Stimulated activated CD4-positive, alpha-beta T cell treated with anti-CD3 and anti-CD28 coated beads, Interleukin-12 subunit alpha, Interleukin-12 subunit beta, amount 100 ng/mL, for 48 hours (primary cell): ENCODE data around the gene LGR6.
"Not testable (repeated sequence)": the region's sequence is repeated elsewhere in the genome, so short reads cannot be mapped to it uniquely, and the experiment has no call there.

ENCODE experiments used
- DNase-seq, 3 donors: peaks; one replicate each; pipeline ENCODE4 v3.0.0-alpha.2; 2020; ENCODE audit warnings: low read depth in 2 of 3, low spot score in 1 of 3

LGR6 gene

DNA sequence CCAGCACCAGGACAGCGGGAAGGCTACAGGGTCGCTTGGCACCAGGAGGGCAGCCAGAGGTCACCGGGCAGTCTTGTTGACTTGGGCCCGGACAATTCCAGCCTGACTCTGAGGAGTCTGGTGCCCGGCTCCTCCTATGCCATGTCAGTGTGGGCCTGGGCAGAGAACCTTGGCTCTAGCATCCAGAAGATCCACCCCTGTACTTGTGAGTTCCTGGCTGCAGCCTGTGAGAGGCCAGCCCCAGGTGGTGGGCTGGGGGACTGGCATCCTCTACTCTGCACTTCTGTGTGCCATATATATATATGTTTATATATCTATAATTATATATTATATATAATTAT, 21.6 kb upstream of the LGR6 start:
- DNase-seq = no peak

DNA sequence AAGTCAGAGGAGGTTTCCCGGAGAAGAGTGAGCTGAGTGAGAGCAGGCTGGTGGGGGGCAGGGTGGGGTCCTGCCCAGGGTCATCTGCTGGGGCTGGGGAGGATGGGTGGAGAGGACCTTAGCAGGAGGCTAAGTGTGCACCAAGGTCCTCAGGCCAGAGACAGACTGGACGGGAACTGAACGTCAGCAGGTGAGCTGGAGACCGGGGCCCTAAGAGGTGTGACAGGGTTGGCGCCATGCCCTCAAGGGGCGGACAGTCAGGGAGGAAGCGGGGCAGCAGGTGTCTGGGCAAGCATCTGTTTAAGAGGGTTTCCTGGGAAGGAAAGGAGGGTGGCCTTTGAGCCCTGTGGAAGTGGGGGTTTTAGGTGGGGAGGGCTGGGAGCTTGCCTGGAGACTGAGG, 19.6 kb upstream of the LGR6 start:
- no peak for DNase-seq

DNA sequence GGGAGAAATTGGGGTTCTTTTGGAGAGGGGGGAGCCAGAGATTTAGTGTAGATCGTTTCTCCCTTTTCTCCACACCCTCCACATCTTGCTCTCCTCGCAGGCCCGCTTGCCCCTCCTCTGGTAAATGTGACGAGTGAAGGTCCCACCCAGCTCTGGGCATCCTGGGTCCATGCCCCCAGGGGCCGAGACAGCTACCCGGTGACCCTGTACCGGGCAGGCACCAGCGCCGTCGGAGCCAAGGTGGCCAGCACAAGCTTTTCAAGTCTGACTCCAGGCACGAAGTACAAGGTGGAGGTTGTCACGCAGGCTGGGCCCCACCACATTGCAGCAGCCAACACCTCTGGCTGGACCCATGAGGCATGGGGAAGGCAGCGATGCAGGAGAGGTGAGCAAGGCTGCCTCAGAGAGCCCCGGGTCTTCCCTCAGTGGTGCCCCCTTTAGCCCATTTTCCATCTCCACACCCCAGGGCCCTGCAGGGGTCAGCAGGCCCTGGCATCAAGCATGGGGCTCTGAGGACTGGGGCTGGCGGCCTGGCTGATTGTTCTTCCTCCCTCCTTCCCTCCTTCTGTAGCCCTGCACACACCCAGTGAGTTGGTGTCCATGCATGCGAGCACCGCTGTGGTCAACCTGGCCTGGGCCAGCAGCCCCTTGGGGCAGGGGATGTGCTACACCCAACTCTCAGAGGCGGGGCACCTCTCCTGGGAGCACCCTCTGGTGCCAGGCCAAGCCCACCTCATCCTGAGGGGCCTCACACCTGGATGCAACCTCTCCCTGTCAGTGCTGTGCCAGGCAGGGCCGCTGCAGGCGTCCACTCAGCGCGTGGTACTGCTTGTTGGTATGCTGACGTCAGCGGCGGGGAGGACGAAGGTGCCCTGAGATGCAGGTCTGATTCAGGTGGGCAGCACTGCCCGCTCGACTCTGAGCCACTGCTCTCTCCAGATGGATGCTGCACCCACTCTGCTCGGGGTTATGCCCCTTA, 16.4 kb upstream of the LGR6 start:
- DNase-seq = no peak

DNA sequence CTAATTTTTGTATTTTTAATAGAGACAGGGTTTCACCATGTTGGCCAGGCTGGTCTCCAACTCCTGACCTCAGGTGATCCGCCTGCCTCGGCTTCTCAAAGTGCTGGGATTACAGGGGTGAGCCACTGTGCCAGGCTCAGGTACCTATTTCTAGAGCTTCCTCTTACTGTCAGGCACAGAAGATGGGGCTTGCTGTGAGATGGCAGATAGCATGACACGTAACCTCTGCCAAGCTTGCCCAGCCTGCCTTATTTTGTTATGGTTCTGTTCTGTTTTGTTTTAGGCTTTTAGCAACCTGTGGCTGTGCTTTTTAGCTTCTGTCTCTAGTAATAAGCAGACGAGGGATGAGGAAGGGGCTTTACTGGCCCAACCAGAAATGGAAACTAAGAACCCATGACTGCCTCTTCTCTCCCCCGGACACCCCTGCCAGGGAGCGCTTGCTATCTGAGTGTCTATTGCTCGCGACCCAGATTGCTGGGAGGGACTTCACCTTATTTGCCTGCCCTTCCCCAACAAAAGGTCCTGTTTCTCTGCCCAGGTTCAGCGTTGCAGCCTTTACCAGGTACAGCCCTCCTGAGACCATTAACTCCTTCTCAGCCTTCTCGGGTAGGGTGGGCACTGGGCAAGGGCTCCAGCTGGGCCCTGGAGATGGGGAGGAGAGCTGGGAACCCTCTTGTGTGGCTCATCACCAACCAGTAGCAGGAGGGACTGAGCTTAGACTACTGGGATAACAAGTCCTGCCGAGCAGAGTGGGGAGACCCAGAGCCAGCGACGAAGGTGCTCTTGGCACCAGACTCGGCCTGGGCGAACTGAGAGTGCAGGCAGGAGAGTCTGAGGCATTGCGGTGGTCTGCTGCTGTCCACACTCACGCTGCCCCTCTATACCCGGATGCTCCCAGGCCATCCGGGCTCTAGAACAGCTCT, 13.5 kb upstream of the LGR6 start:
- DNase-seq = no peak

DNA sequence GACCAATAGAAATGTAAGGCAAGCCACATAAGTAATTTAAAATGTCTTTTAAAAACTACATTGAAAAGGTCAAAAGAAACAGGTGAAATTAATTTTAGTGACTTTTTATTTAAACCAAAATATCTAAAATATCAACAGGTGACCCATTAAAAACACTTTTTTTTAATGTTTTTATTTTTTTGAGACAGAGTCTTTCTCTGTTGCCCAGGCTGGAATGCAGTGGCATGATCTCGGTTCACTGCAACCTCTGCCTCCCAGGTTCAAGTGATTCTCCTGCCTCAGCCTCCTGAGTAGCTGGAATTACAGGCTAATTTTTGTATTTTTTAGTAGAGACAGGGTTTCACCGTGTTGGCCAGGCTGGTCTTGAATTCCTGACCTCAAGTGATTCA, 12.9 kb upstream of the LGR6 start:
- DNase-seq = not testable (repeated sequence)

DNA sequence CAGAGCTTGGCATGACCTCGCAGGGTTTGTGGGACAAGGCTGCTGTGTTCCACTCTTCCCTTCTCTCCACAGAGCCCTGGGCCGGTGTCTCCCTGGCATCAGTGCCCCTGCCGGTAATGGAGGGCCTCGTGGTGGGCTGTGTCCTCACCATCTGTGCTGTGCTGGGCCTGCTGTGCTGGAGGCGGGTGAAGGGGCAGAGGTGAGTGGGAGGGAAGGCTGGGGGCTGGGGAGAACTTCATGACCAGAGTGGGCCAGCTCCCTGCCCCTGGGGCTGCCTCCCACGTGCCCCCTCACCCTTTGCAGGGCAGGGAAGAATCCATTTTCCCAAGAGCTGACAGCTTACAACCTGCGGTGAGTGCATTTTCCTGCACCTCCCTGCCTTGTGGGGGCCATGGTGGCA, 12.0 kb upstream of the LGR6 start:
- DNase-seq = no peak

DNA sequence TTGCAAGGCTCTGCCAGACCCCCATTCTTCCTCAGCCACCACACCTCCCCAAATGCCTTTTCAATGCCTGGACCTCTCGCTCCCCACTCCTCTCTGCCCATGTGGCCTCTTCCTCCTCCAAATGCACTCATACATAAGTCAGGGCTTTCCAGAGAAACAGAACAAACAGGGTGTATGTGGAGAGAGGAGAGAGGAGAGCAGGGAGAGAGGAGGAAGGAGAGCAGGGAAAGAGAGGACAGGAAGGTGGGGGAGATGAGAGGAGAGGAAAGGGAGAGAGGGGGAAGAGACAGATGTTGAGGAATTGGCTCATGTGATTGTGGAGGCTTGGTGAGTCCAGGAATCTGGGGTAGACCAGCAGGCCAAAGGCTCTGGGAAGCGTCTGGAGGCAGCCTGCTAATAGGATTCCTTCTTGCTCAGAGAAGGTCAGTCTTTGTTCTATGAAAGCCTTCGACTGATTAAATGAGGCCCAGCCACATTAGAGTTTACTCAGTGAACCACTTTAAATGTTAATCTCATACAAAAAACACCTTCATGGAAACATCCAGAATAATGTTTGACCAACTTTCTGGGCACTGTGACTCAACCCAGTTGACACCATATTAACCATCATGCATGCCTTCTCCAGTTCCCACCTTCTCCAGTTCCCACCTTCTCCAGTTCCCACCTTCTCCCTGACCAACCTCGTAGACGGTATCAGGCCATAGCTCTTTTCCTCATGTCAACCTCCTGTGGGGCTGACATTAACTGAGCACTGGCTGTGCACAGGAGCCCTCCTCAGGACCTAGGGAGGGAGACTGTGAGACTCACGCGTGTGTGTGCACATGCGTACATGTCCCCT, 11.3 kb upstream of the LGR6 start:
- DNase-seq = no peak

DNA sequence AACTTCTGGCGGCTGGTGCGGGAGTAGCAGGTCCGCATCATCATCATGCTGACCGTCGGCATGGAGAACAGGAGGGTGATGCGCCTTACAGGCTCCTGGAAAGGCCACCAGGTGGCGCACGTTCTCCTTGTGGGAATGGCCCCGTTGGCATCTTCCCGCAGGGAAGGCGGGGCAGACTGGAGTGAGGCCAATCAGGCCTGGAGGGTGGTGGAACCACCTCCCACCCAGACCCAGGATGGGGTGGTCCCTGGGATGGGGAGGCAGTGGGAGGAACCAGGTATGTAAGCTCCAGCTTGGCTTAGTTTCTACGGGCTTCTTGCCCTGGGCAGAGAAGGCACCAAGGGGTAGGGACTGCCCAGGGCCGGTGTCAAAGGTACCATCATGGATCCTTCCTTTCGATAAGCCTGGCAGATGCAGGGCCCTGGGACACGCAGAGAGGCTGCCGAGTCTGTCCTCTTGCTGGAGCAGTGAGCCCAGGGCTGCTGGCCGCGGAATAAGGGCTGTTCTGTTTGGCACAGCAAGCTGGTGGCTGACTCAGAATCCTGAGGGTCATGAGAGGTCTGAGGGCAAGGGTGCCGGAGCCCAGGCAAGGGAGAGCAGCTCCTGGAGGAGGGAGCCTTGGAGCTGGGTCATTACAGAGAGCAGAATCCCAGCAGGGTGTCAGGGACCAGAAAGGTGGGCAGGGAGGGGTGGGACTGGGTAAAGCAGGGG, 8.7 kb upstream of the LGR6 start:
- peak; percentile 58 to 80 (median 60) for DNase-seq

DNA sequence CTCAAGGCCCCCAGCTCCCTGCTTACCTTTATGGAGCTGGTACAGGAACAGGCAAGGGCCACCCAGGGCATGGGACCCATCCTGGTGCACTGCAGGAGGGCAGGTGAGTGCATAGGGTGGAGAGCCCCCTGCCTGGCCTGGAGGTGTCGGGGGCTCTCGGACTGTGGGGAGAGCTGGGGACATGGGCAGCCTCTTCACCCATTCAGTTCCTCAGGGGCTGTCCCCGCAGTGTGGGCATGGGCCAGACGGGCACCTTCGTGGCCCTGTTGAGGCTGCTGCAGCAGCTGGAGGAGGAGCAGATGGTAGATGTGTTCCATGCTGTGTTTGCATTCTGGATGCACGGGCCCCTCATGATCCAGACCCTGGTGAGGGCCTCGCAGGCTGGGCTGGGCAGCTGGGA, 7.3 kb upstream of the LGR6 start:
- DNase-seq = no peak

DNA sequence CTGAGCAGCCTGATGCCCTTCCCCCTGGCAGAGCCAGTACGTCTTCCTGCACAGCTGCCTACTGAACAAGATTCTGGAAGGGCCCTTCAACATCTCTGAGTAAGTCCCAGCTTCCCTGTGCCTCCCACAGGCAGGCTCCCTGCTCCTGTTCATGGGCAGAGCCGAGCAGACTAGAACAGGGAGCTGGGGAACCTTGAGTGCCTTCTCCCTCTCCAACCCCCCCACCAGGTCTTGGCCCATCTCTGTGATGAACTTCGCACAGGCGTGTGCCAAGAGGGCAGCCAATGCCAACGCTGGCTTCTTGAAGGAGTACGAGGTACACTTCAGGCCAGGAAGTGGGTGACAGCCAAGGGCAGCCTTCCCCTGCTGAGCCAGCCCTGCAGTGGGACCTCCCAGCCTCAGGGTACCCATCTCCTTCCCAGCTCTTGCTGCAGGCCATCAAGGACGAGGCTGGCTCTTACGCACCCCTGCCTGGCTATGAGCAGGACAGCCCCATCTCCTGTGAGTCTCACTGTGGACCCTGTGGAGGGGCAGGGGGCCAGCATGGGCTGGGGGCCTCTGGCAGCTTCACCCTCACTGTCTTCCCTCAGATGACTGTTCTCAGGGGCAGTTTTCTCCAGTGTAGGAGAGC, 6.4 kb upstream of the LGR6 start:
- DNase-seq = no peak

DNA sequence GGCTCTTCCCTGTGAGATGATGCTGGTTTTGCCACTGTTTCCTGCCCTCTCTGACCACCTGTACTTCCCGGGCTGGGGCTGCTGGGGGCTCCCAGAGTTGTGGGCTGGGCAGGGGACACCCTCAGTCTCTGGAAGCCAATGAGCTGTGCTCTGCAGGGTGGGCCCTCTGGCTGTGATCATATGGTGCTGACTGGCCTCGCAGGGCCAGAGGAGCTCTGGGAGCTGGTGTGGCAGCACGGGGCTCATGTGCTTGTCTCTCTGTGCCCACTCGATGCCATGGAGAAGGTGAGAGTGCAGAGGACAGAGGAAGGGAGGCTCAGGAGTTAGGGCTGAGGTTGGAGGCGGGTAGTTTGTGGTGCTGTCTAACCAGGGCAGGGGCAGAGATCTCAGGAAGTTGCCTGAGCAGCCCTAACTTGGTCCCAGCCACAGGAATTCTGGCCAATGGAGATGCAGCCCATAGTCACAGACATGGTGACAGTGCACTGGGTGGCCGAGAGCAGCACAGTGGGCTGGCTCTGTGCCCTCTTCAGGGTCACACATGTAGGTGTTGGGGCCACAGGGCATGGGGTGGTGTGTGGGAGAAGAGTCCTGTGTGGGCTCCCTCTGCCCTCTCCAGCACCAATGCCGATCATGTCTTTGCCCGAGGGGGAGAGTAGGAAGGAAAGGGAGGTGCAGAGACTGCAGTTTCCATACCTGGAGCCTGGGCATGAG, 5.7 kb upstream of the LGR6 start:
- no peak for DNase-seq

DNA sequence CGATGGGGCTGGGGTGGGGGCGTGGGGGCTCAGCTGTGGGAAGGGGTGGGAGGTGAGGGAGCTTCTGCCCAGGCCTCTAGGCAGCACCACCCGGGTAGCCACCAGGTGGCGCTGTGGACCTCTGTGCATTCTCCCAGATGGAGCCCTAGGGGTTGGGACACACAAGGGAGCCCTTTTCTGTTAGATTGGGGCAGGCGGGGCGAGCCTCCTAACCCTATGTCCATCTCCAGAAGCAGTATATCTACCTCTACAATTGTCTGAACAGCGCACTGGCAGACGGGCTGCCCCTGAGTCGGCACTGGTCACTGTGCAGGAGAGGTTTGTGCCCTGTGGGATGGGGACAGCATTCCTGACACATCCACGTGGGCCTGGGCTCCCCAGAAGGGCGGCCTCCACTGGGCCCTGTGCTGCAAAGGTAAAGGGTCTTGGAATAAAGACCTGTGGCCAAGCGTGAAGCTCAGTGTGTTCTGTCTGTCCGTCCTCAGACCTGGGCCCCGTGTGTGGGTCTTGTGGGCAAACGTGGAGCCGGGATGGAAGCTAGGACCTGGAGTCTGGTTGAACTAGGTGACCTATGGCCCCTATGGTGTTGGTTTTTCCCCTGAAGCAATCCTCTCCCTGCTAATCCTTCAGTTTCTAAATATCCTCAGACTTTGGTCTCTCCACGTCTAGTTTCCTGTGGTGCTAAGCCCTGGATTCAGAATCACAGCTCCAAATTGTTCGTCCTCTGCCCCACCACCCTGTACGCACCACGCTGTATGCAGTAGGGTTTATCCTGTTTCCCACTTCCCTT, 4.4 kb upstream of the LGR6 start:
- peak; percentile 52 to 77 (median 73) for DNase-seq

DNA sequence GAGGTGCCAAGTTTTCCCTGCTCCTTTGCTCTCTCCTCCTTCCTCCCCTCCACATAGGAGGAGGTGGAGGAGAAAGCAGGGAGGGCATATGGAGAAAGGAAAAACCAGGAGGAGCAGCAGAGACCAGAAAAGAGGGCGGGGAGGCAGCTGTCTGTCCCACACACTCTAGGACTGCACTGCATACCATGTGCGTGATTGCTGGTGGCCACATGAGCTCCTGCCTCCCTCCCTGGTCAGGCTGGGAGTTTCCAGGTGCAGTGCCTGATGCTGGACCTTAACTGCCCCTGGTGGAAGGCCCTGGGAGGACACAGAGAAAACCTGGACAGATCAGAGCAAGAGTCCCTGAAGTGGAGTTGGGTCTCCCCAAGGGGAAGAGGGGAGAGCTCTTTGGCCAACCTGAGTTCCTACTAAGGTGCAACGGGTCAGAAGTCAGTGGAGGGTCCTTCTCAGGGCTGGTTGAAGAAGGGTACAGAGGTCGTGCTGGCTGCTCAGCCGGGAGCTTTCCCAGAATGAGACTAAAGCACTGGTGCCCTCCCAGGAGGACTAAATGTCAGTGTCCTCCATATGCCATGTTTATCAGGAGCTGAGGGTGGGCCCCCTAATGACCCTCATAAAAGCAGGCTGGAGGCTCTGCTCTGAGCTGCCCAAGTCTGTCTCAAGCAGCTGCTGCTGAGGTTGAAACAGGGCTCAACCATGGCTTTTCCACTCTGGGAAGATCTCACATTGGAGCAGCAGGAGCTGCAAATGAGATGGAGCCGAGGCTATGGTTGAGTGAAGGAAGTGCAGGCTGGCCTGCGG, 3.5 kb upstream of the LGR6 start:
- DNase-seq = no peak

DNA sequence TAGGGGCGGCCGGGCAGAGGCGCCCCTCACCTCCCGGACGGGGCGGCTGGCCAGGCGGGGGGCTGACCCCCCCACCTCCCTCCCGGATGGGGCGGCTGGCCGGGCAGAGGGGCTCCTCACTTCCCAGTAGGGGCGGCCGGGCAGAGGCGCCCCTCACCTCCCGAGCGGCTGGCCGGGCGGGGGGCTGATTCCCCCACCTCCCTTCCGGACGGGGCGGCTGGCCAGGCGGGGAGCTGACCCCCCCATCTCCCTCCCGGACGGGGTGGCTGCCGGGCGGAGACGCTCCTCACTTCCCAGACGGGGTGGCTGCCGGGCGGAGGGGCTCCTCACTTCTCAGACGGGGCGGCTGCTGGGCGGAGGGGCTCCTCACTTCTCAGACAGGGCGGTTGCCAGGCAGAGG, 2.2 kb upstream of the LGR6 start:
- DNase-seq = not testable (repeated sequence)

DNA sequence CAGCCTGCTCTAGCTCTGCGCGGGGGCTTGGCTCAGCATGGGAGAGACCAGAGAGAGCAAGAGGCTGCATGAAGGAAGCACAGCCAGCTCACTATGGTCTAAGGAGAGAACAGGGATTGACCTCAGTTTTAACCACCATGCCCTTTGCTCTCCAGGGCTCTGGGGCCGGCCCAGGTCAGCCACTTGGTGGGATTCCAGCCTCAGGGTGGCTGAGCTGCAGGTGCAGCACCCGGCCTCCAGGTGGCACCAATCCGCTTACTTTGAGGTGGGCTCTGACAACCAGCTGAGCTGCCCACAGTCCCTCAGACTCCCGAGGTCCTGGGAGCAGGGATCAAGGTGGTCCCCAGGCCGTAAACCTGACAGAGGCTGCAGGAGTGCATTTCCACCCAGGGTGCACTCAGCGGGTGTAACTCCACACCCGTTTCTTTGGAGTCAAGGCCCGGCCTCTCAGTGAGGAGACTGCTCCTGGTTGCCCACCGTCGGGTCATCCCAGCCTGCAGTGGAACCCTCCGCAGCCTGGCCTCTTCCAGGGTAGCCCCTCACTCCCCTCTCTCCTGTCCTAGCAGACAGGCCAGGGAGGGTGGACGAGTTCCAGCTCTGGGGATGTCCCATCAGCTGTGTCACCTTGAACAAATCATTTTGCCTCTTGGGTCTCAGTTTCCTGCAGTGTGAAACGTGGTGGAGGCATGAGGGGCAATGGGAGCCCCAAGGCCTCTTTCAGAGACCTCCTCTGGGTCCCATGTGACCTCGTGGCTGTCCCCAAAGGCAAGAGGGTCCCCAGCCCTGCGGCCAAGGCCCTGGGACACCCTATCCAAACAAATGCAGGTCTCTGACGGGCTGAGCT, 607 bp upstream of the LGR6 start:
- peak in 2 of 3 donors; percentile 37 to 45 for DNase-seq

DNA sequence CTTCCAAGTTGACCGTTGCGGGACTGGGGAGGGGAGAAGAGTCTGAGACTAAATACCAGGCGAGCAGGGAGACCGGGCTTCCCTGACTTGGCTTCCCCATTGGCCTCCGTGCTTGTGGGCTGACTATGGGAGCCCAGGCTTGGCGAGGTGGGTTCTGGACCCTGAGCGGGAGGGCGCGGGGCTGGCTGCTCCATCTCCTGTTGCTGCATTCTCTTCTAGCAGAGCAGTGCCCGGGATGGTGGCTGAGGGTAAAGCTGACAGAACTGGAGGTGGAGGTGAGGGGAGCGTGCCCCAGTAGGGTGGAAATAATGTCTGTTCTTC, 689 bp downstream of the LGR6 start:
- no peak for DNase-seq
